G401 (cell line): ENCODE results near the gene ASS1. TPM values are rescaled to one million over a fixed set of nuclear protein-coding genes. Genes with fewer than 3 reads are reported as not detected.

ENCODE experiments used
- DNase-seq: peaks from one replicate; pipeline ENCODE4 v3.0.0-alpha.2; 2015; ENCODE audit warnings: low spot score
- in situ Hi-C: cut with HindIII; loops from 2 replicates; pipeline ENCODE4 v1.10.0; 2016; ENCODE audit warnings: low sequenced_read_pairs, mixed read lengths
- total RNA-seq: library from RNA; depleted of rRNA; stranded (reverse); fragments of >200 nt; shearing (Covaris generic); gene quantifications from 2 replicates; pipeline ENCODE4 v1.2.3, GENCODE V29; 2014

ASS1 gene
- total RNA-seq, 1 experiment from 2014 or later, result 0.31 TPM

DNA sequence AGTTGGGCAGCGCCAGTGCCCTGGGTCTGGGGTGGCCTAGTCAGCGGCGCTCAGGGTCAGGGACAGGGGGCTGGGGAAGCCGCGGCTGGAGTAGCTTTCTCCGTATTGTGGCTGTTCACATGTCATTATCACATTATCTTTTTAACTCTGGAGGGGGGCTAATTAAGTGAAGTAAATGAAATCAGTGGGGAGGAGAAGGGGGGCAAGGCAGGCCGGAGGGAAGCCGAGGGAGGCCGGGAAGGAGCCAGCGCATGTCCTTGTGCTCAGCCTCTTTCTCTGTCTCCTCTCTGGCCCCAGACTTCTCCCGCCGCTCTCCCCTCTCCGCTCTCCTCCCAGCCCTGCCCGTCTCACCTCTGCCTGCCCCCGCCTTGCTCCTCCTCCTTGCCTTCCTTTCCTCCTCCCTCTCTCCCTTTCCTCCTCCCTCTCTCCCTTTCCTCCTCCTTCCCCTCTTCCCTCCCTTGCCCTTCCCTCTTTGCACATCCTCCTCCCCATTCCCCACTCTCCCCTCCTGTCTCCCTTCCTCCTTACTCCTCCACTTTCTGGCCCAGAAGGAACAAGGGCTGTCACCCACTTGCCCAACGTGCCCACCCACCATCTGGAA is 38.7 kb downstream of the ASS1 start:
- no peak for DNase-seq
- in situ Hi-C loops, result no loop called here

DNA sequence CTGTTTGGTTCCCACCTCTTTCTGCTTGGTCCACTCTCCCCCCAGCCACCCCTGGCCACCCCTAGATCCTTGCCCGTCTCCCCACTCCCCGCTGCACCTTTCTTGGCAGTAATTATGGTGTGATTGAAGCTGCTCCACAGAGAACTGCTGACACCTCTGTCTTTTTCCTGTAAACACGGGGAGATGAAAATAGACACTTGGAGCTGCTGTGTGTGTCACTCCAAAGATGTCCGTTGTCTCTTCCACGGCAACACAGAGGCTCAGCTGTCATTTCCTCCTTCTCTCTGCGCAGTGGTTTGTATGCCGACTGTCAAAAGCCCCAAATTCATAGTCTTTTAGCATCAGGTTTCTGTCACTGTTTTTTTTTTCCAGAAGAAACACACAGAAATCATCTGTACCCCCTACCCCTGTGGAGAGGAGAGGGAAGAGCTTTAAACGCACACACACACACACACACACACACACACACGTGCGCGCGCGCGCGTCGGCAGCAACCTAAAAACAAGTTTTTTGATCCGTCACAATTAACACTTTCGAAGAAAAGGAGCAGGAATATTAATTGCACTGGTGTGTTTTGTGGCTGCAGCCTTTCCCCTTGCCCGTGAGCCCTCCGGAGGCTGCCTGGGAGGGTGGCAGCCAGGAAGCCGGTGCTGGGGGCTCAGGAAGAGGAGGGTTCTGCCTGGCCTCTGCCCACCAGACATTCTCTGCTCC is 39.8 kb downstream of the ASS1 start:
- no peak for DNase-seq
- in situ Hi-C loops, result no loop called here

DNA sequence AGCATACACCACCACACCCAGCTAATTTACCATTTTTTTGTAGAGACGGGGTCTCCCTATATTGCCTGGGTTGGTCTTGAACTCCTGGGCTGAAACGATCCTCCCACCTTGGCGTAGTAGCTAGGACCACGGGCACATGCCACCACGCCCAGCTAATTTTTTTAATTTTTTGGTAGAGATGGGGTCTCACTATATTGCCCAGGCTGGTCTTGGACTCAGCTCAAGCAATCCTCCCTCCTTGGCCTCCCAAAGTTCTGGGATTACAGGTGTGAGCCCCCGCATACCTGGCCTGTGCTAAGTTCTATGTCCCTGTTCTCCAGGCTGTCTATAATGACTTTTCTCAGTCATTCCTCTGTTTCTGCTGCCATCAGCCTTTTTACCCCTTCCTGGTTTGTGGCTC is 41.3 kb downstream of the ASS1 start:
- DNase-seq, result no peak
- in situ Hi-C loops, result no loop called here

DNA sequence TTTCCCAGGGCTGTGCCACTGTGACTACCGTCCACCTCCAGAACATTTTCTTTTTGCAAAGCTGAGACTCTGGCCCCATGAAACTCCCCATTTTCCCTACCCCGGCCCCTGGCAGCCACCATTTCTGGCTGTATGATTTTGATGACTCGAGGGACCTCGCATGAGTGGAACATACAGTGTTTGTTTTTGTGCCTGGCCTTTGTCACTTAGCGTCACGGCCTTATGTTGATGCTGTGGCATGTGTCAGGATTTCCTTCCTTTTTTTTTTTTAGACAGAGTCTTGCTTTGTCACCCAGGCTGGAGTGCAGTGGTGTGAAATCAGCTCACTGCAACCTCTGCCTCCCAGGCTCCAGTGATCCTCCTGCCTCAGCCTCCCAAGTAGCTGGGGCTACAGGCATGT is 42.7 kb downstream of the ASS1 start:
- DNase-seq, result no peak
- in situ Hi-C loops, result no loop called here

DNA sequence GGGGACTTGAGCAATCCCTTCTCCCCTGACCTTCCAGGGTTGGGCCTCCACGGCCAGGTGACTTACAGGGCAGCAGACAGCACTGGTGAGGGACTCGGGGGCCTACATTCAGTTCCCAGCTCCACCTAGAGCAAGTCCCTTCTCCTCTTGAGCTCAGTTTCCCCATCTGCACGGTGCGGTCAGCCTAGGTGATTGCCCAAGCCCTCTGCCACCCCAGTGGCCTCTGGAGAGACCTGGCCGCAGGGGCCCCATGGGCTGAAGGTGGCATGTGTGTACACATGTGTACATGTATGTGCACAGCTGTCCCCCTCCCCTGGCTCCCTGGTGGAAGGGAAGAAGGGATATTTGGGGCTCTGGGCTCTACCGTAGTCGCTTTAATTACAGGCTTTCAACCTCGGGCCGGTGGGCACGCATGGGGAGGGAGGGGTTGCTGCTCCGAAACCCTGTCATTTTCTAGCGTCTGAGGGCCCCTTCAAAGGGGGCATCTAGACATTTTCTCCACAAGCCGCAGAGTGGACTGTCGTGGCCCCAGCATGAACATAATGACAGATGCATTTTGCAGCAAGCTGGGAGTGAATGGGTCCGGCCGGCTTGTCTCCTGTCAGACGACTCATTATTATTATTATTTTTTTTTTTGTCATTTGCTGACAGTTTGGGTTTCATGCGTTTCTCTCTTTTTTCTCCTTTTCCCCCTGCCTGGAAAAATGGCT is 44.0 kb downstream of the ASS1 start:
- DNase-seq, result no peak
- in situ Hi-C loops, result no loop called here

DNA sequence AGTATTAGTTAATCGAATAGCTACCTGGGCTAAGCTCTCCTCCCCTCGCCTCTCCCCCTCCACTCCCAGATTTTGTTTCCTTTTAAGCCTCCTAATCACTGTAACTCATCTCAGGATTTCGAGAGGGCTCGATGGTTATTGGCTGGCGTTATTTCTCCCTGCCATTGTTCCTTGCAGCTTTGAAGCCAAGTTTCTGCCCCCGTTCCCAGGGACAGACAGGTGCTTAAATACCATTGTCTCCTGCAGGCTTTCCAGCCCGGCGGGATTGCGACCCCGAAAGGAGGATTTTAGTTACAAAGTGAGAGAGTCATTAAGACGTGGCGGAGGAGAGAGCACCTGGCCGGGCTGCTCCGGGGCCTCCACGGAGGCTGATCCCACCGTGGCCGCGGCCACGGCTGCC is 46.2 kb downstream of the ASS1 start:
- DNase-seq, result no peak
- in situ Hi-C loops, result no loop called here

DNA sequence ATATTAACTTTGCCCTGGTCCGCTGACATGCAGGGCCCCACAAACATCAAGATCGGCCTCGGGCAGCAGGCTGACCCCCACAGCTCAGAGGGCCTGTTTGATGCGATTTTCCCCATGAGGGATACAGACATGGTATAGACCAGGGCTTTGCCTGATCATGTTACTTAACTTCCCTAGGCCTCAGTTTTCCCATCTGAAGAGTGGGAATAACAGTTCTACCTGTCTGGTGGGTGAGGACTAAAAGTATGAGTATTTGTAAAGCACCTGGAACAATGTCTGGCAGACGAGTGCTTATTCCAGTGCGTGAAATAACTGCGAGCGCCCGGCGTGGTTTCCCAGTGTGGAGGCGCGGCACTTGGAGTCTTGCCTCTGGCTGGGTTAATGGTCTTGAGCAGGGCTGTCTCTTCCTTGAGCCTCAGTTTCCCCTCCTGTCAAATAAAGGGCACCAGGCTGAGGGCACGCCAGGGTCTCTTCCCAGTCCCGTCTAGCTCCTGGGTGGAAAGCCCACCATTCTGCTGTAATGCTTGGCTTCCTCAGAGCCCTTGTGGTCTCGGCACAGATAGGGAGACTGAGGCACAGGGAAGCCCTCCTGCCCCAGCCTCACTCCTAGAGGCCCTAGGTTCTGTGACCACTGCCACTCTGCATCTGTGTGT is 47.2 kb downstream of the ASS1 start:
- DNase-seq, result no peak
- in situ Hi-C loops, result no loop called here

DNA sequence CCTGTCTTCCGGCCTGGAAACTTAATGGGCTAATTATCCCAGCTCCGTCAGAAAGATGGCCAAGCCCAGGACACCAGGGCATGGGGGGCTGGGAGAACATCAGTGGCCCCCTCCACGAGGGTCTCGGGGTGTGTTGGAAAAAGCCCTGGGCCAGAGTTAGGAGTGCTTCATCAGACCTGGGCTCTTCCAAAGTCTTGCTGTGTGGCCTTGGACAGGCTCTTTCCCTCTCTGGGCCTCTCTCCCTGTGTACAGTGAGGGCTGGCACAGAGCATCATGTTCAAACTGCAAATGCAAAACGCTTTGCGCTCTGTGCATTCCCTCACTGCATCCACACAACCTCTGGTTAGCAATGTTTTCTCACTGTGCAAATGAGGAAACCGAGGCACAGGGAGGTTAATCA is 48.3 kb downstream of the ASS1 start:
- in situ Hi-C loops, result no loop called here
- no peak for DNase-seq

DNA sequence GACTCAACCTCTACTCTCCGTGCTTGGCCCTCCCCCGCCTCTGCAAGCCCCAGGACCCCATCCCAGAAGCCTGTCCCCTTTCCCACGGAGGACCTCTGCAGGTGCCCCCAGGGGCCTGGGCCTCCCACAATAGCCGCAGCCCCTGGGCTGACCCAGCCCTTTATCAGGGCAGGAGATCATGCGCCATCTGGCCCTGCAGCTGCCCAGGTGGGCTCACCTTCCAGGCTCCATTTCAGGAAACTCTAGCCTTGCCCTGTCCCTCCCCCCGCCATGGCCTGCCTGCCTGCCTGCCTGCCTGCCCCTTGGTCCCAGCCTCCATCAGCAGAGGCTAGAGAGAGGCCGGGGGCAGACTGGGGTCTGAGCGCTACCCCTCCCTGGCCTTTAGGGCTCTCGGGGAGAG is 48.7 kb downstream of the ASS1 start:
- in situ Hi-C loops, result no loop called here
- DNase-seq, result no peak

DNA sequence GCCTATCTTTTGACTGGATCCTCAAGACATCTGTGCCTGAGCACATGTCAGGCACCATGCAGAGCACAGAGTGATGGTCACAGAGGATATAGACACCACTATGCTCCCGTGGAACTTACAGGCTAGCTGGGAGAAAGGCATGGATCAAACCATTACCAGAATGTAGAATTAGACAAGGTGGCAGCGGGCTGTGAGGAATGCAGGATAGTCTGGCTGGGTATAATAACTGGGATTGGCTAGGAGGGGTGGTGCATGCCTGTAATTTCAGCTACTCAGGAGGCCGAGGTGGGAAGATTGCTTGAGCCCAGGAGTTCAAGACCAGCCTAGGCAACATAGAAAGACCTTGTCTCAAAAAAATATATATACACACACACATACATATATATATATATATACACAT is 50.3 kb downstream of the ASS1 start:
- DNase-seq, result no peak
- in situ Hi-C loops, result no loop called here

DNA sequence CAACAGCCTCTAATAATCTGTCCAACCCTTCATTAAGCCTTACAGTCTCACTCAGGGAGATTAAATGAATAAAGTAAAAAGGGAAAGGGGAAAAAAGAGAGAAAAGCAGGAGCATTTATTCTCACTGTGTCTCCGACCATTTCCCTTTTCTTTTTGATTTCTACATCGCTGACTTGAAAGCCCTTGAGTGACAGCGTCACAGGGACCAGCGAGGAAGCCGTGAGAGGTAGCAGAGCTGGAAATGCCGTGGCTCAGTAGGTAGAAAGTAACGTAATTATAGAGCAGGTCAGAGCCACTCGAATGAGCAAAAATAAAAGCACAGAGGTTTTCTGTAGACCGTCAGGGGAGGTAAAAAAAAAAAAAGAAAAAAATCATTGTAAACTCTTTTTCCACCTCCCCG is 52.4 kb downstream of the ASS1 start:
- no peak for DNase-seq
- in situ Hi-C loops, result no loop called here

DNA sequence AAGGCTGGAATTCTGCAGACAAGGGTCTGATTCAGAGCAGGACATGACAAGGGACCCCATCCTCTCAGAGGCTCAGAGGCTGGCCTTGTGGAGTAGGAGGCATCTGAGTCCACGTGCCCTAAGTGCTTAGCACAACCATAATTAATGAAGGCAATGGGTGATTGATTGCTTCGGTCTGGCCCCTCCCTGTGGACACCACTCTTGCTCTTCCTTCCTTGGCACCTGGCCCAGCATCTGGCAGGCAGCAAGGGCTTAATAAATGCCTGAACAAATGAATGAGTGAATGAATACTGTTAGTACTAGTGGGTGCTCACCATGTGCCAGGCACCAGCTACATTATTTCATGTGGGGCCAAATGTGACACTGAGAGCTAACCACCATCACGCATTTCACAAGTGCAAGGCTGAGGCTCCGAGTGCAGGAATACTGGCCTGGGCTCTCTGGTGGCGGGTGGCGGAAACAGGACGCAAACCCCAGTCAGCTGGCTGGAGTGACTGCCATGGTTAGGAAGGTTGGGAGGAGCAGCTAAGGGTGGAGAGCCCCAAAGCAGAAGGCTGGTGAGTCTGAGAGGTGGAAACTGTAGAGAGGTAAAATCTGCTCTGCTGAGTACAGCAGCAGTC is 53.6 kb downstream of the ASS1 start:
- in situ Hi-C loops, result no loop called here
- DNase-seq, result no peak

DNA sequence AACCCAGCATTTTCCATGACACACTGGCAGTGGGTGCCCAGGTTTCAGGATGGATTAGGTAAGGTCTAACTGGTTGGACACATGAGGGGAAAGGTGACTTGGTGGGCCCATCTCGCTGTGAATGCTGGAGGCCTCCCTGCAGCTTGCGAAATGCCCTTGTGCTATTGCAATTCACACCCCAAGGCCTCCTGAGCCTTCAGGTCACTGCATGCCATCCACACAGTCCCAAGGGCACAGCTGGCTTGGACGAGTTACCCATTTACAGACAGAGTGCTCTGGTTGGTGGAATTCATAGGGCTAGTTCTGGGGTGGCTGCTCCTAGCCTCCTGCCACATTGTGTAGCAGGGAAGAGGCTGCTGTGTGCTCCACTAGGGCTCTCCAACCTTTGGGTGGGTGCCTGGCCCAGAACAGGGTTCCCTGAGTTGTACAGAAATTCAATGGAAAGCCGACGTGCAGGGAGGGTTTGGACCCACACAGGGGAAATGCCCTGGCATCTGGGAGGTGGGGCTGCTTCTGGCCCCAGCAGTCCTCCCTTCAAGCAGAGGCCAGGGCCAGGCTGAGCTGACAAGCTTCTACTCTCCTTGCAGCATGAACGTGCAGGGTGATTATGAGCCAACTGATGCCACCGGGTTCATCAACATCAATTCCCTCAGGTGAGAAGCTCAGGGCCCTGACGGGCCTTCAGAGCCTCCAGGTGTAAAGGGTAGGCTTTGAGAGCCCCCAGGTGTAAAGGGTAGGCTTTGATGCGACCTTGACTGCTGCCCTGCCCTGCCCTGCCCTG is 54.3 kb downstream of the ASS1 start:
- DNase-seq, result no peak
- in situ Hi-C loops, result no loop called here

DNA sequence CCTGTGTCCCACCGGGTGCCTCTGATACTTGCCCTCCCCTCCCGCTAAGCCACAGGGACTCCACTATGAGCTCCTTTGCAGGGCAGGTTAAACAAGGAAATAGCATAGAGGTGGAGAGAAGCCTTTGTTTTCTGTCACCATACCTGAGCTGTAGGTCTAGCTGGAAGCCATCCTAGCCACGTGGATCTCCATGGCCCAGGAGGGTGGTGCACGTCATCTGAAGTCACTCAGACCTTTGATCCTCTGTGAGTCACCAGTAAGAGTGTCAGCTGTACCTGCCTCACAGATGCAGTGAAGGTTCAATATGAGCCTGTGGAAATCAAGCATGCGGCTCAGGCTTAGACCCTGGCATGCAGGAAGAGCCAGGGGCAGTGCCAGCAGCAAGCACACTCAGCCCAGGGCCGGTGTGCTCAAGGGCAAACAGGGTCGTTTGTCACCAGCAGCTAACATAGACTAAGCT is 55.1 kb downstream of the ASS1 start:
- in situ Hi-C loops, result no loop called here
- no peak for DNase-seq

DNA sequence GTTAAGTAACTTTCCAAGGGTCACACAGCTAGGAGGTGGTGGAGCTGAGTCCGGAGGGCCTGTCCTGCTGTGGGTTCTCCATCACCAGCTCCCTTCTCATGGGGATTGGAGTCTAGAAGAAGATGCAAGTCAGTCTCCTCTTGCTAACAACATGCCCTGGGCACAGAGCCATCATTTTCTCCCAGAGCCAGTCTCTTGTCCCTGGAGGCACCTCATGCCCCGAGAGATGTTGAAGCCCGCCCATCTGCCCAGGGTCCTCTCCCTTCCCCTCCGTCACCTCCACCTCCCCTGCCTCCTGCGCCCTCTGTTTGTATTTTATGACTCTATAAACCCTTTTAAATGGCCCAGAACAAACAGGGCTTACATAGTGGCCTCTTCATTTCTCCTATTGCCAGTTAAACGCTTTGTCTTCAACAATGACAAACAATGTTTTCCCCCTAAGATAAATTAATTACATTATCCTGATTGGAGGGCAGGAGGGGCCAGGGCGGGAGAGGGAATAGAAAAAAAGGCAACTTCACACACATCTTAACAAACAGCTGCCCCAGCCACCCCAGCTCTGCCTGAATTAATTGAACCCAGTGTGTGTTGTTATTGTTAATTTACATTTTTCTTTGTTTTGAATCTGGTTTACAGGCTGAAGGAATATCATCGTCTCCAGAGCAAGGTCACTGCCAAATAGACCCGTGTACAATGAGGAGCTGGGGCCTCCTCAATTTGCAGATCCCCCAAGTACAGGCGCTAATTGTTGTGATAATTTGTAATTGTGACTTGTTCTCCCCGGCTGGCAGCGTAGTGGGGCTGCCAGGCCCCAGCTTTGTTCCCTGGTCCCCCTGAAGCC is 55.8 kb downstream of the ASS1 start:
- in situ Hi-C loops, result no loop called here
- DNase-seq, result no peak

DNA sequence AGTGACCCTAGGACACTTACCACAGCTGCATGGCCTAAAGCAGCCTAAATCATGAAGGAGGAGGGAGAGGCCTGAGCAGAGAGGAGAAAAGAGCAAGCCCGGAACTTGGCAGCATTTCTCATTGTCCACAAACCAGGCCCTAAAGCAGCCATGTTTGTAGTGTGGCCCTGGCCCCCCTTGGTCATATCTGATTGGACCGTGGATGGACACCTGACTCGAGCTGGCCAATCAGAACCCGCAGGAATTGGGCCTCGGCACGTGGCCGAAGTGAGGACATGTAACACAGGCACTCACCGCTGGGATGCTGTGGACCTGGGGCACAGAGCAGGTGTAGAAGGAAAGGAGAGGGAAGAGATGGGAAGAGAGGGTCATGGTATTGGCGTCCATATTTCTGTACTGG is 56.9 kb downstream of the ASS1 start:
- DNase-seq, result no peak
- in situ Hi-C loops, result no loop called here

DNA sequence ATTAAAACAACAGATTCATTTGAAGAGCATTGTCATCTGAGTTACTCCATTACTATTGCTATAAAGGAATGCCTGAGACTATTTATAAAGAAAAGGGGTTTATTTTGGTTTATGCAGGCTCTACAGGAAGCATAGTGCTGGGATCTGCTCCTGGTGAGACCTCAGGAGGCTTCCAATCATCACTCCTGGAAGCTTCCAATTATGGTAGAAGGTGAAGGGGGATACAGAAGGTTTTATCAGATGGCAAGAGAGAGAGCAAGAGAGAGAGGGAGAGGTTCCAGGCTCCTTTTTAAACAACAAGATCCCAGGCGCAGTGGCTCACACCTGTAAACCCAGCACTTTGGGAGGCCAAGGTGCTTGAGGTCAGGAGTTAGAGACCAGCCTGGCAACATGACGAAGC is 63.5 kb downstream of the ASS1 start:
- in situ Hi-C loops, result no loop called here
- no peak for DNase-seq

DNA sequence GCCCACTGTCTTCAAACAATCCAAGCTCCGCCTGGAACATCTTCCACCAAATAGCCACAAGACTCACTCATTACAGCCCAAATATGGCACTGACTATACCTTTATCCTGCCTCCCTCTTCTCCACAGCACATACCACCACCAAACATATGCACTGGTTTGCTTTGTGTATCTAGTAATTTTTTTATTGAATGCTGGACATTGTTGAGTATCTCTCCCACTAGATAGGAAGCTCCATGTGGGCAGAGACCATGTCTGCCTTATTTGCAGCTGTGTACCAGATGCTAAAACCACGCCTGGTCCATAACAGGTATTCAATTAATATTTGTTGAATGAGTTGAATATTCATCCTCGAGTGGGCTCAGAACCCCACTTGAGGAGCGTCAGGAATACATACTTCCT is 67.4 kb downstream of the ASS1 start:
- DNase-seq, result no peak
- in situ Hi-C loops, result no loop called here
